ENCODE data around the gene LOC128125822.

- TF ChIP-seq EZH2phosphoT487 (conservative IDR thresholded peaks at IDR 0.05; ENCODE audit: low read length) (no peak), CTCF (IDR thresholded peaks at IDR 0.05; ENCODE audit: insufficient read depth, low read length, poor library complexity, severe bottlenecking) (no peak)
Measured at GRCh38 chr6:63563235-63563634, 9.0 kb upstream of the LOC128125822 start.

Data from SU-DHL-6 (cell line).